DND-41 (cell line): ENCODE data around the gene OR2V2.

Source experiments
- ATAC-seq: fragments of 200-7000 bp; cut with Tn5 transposase; 3 replicates; pipeline ENCODE4 v1.9.1; 2021; ENCODE audit warnings: low read depth; ENCODE audit not compliant: insufficient read depth
- DNase-seq: peaks from one replicate; pipeline ENCODE4 v3.0.0-alpha.2; 2020
- H2AFZ ChIP-seq: 2 replicates; pipeline ENCODE4 v1.6.0; 2012; ENCODE audit warnings: low read depth, low read length
- H3K27ac ChIP-seq: 2 replicates; pipeline ENCODE4 v1.5.1; 2012; ENCODE audit warnings: low read length, inconsistent platforms
- H3K27me3 ChIP-seq: fragments of 200-600 bp; sonication (generic); 2 replicates; pipeline ENCODE4 v1.6.0; 2012; ENCODE audit warnings: low read length, mild to moderate bottlenecking, inconsistent platforms; ENCODE audit not compliant: insufficient read depth, poor library complexity
- H3K36me3 ChIP-seq: 2 replicates; pipeline ENCODE4 v1.5.1; 2012; ENCODE audit warnings: low read length, inconsistent platforms; ENCODE audit not compliant: insufficient read depth
- H3K4me1 ChIP-seq: 2 replicates; pipeline ENCODE4 v1.5.1; 2012; ENCODE audit warnings: mild to moderate bottlenecking, low read length; ENCODE audit not compliant: insufficient read depth
- H3K4me2 ChIP-seq: 2 replicates; pipeline ENCODE4 v1.6.0; 2012; ENCODE audit warnings: mild to moderate bottlenecking, moderate library complexity, low read length, inconsistent platforms; ENCODE audit not compliant: insufficient read depth
- H3K4me3 ChIP-seq, 2 experiments: fragments of 200-600 bp in 1 of 2; shearing (Covaris generic) in 1 of 2; 2 replicates each; pipeline ENCODE4 v1.5.1; 2012 to 2016; ENCODE audit warnings: inconsistent platforms in 2 of 2, low read length in 2 of 2, mild to moderate bottlenecking in 2 of 2, low read depth in 1 of 2, moderate library complexity in 1 of 2
- H3K79me2 ChIP-seq: 2 replicates; pipeline ENCODE4 v1.6.0; 2012; ENCODE audit warnings: low read length, inconsistent platforms; ENCODE audit not compliant: insufficient read depth
- H3K9ac ChIP-seq: 2 replicates; pipeline ENCODE4 v1.6.0; 2012; ENCODE audit warnings: low read depth, mild to moderate bottlenecking, inconsistent platforms, low read length, moderate library complexity
- H3K9me3 ChIP-seq: 2 replicates; pipeline ENCODE4 v1.5.1; 2012; ENCODE audit warnings: low read length, moderate library complexity, mild to moderate bottlenecking, inconsistent platforms; ENCODE audit not compliant: insufficient read depth, severe bottlenecking
- H4K20me1 ChIP-seq: 2 replicates; pipeline ENCODE4 v1.6.0; 2012; ENCODE audit warnings: low read length; ENCODE audit not compliant: insufficient read depth
- EZH2 ChIP-seq: IDR thresholded peaks from 3 replicates; pipeline ENCODE4 v1.6.1; 2012; ENCODE audit warnings: borderline replicate concordance, low read depth, mild to moderate bottlenecking, moderate library complexity, low read length, inconsistent platforms; ENCODE audit not compliant: severe bottlenecking
- TF ChIP-seq, protein P1 (sequence below): IDR thresholded peaks from 2 replicates; pipeline ENCODE4 v1.5.1; 2012; ENCODE audit warnings: borderline replicate concordance, low read length, moderate library complexity, mild to moderate bottlenecking; ENCODE audit not compliant: poor library complexity, severe bottlenecking; ENCODE audit errors: extremely low read depth

OR2V2 gene

DNA sequence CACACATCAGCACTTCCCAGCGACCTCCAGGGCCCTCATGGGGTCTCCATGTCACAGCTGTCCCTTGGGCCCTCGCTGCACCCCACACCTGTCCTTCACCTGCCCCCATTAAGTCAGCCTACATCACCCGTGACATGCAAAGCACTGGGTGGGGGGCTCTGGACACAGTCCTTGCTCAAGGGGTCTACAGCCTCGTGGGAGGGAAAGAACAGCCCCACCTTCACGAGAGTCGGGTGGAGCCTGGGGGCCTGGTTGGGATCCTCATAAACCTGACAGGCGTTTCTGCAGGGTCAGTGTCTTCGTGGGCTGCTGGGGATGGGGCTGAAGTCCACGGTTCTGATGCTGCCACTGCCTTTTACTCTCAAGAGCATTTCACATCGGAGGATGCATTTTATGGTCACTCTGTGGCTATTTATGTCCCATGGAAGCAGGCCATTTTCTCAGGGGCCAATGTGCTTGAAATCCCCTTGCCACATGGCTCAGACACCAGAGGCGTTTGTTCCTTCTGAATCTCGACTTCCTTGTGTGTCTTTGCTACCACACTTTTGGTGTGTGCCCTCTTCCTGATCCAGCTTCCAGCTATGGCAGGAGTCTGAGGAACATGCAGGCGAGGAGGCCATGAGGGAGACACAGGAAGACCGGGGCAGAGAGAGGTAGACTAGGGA lies 16.4 kb upstream of the OR2V2 start, which contains the start of gene OR2V1:
Gene OR2V1, minus strand, starts transcription at position 338 of the 665 bp plus-strand sequence. CDS start 5,865 bp downstream, outside the sequence.
- no peak within 1 kb of the TSS for H3K9ac ChIP-seq
- H2AFZ ChIP-seq: no peak within 1 kb of the TSS
- DNase-seq: no peak
- no peak within 1 kb of the TSS for H3K4me3 ChIP-seq
- ATAC-seq: no peak
- peaks cover 30% of the 10 kb centered on the region for H3K27me3 ChIP-seq
- H3K4me1 ChIP-seq: no peaks in the 10 kb centered on the region
- H3K4me2 ChIP-seq: no peak within 1 kb of the TSS
- no peak within 1 kb of the TSS for H3K27ac ChIP-seq
- H3K9me3 ChIP-seq: no peaks in the 10 kb centered on the region
- H3K36me3 ChIP-seq: no peaks in the 10 kb centered on the region
- TF ChIP-seq, protein P1, sequence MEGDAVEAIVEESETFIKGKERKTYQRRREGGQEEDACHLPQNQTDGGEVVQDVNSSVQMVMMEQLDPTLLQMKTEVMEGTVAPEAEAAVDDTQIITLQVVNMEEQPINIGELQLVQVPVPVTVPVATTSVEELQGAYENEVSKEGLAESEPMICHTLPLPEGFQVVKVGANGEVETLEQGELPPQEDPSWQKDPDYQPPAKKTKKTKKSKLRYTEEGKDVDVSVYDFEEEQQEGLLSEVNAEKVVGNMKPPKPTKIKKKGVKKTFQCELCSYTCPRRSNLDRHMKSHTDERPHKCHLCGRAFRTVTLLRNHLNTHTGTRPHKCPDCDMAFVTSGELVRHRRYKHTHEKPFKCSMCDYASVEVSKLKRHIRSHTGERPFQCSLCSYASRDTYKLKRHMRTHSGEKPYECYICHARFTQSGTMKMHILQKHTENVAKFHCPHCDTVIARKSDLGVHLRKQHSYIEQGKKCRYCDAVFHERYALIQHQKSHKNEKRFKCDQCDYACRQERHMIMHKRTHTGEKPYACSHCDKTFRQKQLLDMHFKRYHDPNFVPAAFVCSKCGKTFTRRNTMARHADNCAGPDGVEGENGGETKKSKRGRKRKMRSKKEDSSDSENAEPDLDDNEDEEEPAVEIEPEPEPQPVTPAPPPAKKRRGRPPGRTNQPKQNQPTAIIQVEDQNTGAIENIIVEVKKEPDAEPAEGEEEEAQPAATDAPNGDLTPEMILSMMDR: no peak
- TF ChIP-seq EZH2: no peak
- H4K20me1 ChIP-seq: no peaks in the 10 kb centered on the region; the same call in 1 of the 2 replicates
- H3K79me2 ChIP-seq: no peaks in the 10 kb centered on the region

DNA sequence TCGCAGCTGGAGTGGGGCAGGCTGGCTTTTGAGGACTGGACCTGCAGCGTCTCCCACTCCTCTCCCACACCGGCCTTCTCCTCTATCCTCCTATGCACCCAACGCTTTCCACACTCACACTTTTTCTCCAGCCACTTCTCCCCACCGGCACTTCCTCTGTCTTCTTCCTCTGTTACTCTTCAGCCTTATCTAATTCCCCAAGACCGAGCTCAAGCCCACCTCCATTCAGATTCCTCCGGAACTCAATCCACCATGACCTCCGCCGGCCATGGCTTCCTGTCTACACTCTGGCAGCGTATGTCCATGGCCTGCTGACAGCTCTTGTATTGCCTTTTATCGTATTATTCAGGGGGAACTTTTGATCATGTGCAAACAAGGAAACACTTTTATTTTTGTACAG lies 15.9 kb upstream of the OR2V2 start:
- peaks cover 30% of the 10 kb centered on the region for H3K27me3 ChIP-seq
- ATAC-seq: no peak
- DNase-seq: no peak
- no peaks in the 10 kb centered on the region for H3K36me3 ChIP-seq
- H3K79me2 ChIP-seq: no peaks in the 10 kb centered on the region
- H3K27ac ChIP-seq: no peak overlapping the region
- no peak overlapping the region for H2AFZ ChIP-seq
- H3K9ac ChIP-seq: no peak overlapping the region
- no peaks in the 10 kb centered on the region for H3K9me3 ChIP-seq
- no peak overlapping the region for H3K4me3 ChIP-seq
- no peak overlapping the region for H3K4me2 ChIP-seq
- TF ChIP-seq, protein P1: no peak
- TF ChIP-seq EZH2: no peak
- H4K20me1 ChIP-seq: no peaks in the 10 kb centered on the region; the same call in 1 of the 2 replicates
- H3K4me1 ChIP-seq: no peaks in the 10 kb centered on the region

DNA sequence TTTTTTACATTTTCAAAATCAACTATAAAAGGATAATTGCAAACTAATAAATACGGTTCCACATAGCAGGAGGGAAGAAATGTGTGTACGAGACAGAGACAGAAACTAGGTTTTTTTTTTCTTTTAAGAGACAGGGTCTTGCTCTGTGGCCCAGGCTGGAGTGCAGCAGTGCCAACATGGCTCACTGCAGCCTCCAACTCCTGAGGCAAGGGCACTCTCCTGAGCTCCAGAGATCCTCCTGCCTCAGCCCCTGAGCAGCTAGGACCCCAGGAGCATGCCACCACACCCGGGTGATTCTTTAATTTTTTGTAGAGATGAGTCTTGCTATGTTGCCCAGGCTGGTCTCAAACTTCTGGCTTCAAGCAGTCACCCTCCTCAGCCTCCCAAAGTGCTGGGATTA lies 14.3 kb upstream of the OR2V2 start:
- Histone ChIP-seq H3K4me2 (no peak overlapping the region), H3K9me3 (no peaks in the 10 kb centered on the region), H3K79me2 (no peaks in the 10 kb centered on the region), H3K27ac (no peak overlapping the region), H4K20me1 (no peaks in the 10 kb centered on the region), H3K36me3 (no peaks in the 10 kb centered on the region), H3K4me3 (no peak overlapping the region), H3K9ac (no peak overlapping the region), H3K27me3 (peaks cover 30% of the 10 kb centered on the region), H3K4me1 (no peaks in the 10 kb centered on the region), H2AFZ (no peak overlapping the region)
- ATAC-seq: no peak
- no peak for DNase-seq
- TF ChIP-seq, protein P1: no peak
- TF ChIP-seq EZH2: no peak
